ENCODE measurements around the gene MCM10.

- TF ChIP-seq CTCF (IDR thresholded peaks at IDR 0.05; ENCODE audit: low read depth, low read length, poor library complexity, severe bottlenecking) (no peak), EZH2phosphoT487 (IDR thresholded peaks at IDR 0.05; ENCODE audit: borderline replicate concordance, low read length) (no peak)
These were observed 3.8 kb downstream of the MCM10 start for GRCh38 chr10:13165177-13165576.
